Measurements from ENCODE around the gene TXNDC11.

TXNDC11 gene

DNA sequence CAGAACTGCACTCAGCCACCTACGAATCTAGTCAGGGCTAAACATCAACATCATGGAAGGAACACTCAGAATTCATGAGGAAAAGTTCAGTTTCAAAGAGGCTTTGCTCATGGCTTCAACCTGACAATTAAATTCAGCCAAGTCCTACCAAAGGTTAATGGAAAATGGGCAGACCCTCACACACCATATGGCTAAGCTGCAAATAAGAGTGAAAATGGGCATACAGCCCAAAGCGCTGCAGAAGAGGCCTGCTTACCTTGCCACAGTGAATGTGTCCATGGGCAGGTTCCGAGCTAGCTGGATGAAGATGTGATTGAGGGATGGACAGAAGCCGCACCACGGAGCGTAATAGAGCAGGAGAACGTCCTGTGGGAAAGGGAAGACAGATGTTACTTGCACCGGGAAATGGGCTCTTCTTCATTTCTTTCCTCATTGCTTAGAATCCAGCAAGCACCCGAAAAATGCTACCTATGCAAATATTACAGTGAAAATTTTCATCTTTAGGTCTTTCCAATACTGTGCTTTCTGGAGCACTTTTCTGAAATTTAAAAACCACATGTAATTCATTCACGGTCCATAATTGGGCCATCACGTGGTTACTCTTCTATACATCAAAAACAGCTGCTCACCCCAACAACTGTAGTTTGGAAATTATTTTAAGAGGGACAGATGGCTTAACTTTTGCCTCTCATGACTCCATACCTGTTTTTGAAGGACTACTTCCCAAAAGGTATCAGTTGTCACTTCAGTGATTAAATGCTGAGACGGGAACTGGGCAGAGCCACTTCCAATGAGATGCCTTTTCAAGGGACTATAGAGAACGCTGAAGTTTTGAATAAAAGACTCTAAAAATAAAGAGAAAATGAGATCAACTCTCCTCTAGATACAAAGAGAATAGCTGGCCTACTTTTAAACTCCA, 54.8 kb downstream of the TXNDC11 start:
- DNase-seq = no peak

DNA sequence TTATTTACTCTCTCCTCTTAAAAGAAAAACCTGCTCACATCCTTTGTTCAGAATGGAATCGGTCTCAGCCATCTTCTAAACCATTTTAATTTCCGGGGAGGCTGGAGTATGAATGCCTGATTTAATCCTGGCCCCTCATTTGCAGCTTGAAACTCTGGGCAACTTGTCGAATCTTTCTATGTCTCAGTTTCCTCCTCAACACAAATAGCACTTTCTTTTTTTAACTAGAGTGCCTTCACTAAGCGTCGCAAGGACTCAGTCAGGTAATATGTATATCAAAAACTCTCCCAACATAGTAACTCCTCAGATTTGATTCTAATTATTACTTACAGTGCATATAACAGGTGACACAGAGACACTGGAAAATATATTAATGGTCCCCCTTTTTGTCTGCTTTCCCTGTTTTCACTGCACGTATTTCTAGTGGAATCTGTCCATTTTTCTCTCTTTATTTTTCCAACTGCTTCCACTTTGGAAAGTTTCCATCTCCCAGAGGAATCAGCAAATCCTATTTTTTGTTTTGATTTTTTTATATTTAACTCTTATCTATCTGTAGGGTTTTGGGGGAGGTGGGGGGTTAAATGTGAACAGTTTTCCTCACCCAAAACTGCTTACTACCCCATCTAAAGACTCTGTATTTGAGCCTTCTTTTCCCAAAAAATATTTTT, 55.8 kb downstream of the TXNDC11 start:
- no peak for DNase-seq

DNA sequence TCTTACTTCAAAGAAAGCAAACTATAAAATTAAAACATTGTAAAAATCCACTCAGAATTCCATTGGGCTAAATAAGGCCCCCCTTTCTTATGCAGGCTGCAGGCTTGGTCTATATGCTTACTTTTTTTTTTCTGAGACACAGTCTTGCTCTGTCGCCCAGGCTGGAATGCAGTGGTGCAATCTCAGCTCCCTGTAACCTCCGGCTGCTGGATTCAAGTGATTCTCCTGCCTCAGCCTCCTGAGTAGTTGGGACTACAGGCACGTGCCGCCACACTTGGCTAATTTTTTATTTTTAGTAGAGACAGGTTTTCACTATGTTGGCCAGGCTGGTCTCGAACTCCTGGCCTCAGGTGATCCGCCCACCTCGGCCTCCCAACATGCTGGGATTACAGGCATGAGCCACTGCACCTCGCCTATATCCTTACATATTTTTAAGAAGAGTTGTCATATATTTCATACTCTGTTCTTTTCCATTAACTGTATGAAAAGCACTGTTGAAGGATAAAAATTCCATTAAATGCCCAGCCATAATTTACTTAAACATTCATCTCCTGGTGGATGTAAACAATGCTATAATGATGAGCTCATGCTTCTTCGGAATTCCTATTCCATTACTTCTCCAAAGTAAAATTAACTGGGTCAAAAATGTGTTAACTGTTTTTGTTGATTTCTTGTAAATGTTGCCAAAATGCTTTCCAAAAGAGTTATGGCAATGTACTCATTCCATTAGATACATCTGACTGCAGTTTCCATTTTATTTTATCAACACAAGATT, 56.6 kb downstream of the TXNDC11 start:
- DNase-seq = no peak

DNA sequence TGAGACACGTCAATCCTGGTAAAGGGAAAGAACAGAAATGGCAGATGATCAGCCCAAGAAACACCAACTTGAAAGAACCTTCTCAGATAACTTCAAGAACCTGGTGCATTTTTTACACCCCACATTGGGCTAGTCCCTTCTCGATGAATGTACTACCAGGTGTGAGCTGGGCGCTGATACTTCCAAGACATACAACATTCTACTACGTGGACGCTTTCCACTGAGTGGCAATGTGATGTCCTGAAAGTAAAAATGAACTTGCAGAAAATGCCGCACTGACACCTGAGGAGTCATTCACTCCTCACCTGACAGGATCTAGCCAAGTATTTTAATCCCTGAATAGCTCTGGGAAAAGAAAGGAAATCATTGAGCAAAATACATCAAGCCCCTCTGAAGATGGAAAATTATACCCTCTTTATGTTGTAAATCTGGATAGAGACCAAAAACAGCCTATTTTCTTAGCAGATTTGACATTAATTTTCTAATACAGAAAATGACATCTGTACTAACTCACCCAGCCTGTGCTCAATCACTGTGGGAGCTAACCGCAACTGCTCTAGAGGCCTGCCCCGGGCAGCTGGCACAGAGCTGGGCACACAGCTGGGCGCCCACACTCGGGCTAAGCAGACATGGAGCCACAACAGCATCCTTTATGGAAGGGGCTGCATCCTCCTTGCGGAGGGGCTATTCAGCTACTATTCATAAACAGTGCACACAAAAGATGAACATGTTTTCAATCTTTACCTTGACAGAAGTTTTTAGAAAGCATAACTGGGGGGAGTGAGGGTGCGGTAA, 58.2 kb downstream of the TXNDC11 start:
- no peak for DNase-seq

DNA sequence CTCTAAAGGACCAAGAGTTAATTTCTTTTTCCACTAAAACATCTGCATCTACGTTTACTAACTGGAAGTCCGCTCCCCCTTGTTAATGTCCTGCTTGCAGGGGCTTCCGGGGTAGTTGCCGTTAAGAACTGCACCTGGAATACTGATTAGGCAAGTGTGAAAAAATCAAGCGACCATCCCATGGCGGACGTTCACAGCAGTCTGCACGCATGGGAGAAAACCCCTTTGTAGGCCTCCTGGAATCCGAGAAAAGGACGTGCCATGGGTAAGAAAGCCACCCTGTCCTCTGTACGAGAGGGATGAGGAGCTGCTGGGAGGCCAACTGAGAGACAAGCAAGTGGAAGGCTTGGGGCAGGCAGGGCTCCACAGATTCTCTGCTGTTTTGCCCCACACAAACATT, 59.5 kb downstream of the TXNDC11 start:
- DNase-seq = no peak

DNA sequence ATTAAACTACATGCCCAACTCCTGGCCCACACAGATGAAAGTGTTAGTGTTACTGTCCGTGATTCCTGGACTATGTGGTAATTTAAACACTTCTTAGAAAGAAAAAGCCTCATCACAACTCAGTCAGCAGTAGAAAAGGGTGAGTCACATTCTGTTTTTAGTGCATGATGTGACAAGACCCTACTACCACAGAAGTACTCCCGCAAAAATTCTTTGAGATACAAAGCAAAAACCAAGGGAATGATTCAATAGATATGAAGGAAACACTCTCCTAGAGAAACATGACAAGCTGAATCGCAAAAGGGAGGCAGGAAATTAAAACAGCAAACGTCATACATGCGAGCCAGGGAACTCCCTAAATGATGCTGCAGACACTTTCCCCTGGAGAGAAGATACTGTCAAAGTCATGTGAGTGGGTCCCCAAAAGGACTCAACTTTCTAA, 60.0 kb downstream of the TXNDC11 start:
- DNase-seq = no peak

DNA sequence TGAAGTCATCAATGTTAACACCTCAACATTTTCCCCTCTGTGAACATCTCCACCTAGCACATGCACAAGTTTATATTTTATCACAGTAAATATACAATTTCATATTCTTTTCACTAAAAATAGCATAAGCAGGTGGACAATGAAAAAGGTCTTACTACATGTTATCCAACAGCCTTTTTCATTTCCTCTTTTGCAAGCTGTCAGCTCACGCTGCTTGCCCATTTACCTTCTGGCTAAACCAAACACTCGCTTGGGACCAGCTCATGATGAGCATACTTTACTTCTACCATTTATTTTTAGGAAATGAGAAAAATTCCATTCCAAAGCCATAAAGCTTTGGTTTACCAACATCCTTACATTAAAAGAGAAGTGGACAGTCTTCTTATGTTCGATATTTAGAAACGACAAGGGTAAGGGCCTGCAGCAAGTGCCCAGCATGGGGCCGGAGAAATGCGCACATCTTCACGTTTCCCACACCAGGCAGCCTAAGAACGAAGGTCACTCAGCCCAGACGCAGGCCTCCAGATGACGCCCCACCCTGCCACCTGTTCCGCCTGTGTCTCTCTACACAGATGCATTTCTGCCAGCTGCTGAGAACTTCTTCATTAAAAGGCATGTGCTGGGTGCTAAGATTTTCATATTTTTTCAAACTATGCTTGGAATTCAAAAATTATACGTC, 60.5 kb downstream of the TXNDC11 start:
- DNase-seq = no peak

DNA sequence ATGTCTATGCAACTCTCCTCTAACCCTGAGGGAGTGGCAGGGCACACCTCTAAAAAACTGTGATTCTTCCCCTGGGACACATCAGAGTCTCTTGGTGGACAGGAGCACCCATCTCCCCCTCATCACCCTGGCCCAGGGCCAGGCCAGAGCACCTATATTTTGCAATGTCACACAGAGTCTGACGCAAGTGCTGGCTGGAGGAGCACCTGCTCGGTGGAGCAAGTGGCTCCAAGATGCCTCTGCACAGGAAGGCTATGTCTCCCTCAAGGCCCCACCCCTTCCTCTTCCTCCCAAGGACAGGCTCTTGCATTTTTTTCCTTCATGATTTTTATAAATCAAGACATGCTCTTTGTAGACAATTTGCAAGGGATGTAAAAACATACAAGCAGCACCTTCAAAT, 61.1 kb downstream of the TXNDC11 start:
- DNase-seq = no peak

DNA sequence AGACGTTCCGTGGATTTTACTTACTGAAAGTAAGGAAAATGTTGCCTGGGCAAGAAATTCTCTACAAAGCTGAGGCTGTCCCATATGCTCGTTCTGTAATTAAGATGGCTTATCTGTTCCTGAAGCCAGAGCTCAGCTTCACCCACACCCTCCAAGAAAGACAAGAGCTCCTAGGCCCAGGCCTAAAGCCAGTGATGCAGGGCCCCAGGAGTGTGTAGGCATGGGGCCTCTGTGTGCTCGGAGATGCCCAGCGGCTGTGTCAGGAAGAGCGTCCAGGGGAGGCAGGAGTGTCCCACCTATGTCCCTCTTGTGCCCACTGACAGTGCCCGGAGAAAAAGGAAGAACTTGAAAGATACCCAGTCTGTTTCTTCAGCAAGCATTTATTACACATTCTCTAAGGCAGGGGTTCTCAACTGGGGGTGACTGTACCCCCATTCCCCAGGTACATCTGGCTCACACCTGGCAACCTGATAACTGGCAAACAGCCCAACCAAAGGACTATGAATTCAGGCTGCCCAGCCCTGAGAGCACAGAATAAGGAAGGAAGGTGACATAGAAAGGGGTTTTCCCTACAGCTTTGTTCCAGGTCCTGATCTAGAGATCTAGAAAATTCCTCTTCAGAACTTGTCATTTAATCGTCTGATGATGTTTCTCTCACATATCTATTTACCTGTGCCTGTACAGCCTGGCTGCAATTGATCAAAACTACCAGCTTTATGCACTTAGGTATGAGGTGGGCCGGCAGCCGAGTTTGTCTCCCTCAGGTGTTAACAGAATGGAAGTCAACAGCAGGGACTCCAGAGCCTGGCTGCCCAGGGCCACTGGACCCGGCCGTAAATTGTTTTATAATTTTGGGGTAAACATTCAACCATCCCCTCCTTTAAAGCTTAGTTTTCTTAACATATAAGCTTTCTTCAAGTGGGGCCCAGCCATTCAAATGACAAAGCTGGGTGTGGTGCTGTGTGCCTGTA, 62.4 kb downstream of the TXNDC11 start:
- no peak for DNase-seq

DNA sequence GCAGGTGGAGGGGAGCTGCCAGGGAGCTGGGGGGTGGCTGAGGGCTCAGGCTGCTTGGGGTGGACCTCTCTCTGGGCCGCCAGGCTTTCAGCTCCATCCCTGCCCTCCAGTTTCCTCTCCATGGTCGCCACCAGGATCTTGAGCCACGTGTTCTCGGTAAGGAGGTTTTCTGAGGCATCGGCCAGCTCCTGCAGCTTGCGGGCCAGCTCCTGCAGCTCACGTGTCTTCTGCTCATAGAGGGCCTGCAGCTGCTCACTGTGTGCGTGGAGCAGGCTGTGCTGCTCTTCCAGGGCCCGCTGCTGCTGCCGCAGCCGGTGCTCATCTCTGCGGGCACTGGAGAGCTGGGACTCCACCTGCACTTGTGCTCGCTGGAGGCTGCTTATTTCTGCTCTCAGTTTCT, 63.4 kb downstream of the TXNDC11 start:
- DNase-seq = no peak

DNA sequence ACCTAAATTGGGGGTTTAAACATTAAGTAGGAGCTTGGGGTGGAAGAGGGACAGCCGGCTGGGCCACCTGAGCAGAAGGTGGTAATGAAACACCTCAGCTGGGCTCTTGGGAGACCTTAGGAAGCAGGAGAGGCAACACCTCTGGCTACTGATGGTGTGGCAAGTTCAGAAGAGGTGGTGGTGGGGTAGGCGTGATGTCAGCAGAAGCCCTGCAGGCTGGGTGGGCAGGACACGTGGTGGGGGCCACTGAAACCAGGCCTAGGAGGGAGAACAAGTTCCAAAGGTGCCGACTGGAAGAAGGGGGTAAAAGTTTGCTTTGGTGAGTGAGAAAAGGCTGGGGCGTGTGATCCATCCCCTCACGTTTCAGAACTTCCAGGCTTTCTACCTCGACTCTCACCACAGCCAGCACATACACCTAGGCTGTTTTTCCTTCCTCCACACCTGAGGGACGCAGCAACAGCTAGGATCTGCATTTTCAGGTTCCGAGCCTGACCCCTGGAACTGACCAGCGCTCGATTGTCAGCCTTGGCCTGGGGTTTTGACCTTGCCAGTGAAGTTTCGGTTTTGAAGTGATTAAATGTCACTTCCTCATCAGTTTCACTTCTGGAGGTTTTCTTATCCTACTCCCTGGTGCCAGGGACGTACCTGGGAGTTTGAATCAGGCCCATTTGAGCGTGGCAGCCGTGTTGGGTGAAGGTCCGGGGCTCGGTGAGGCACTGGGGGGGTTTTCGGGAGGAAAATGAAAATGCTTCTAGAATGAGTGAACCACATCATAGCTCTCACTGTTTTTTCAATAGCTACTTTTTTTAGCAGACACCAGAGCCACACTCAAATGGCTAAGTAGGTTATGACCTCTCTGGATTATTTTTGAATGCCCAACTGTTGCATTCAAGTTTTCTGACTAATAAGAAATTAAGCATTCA, 64.4 kb downstream of the TXNDC11 start:
- DNase-seq = no peak

DNA sequence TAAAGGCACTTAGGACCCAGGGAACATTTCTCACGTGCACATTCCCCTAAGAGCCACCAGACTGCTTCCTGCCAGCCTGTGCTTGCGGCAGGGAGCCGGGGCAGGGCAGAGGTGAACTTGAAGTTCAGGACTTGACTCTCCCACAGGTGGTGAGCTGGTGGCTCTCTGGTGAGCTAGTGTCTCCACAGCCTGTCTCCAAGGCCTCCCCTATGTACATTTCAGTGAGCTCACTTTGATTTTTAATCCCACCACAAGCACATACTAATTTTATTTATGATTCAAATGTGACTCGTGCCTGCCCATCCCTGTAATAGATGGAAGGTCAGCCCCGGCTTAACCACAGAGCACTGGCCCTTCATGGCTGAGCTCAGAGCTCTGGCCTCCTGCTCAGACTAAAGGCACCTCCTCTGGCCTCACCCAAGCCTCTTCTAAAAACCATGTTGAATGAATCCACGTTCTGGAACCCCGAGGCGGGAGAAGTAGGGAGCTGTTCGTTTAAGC, 65.2 kb downstream of the TXNDC11 start:
- no peak for DNase-seq

DNA sequence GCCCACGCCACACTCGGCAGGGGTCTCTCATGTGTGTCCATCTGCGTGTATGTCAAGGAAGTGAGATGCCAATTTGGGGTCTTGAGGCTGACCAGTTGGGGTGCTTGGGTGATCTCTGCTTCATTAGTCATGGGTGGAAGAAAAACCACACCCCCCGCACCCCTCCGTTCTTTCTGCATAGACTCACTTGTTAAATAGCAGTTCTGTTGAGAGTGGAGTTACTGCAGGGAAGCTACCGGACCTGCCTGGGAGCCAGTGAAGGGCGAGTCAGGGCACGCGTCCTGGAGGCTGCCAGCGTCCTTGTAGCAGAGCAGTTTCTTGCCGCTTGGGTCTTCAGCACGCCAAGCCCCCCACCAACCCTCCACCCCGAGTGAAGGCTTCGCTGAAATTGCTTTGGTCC, 65.9 kb downstream of the TXNDC11 start:
- DNase-seq = no peak

DNA sequence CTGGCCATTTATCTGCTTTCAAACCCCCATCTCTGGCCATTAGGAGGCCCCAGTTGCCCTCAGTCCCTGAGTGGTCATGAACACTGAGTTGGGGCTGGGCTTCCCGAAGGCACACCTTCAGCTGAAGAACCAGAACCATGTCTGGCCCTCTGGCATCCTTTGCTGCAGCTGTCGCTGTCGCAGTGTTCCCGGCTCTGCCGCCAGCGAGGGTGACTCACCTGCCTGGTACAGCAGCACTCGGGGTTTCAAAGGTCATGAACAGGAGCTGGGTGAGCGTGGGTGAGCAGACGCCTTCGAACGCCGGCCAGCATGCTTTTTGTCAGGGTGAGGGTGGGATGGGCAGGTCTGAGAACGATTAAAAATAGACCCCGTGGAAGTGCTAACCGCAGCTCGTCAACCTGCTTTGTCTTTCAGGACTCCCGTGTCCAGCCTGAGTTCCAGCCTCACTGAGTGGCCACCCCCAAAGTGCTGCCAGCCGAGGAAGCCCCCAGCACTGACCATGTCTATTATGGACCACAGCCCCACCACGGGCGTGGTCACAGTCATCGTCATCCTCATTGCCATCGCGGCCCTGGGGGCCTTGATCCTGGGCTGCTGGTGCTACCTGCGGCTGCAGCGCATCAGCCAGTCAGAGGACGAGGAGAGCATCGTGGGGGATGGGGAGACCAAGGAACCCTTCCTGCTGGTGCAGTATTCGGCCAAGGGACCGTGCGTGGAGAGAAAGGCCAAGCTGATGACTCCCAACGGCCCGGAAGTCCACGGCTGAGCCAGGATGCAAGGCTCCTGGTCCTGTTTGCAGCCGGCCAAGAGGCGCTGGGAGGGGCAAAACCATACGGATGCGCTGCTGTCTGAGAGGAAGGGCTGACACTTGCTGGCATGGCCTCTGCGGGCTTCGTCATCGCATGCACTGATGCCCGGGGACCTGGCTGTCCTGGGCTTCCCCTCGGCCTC, 66.8 kb downstream of the TXNDC11 start:
- no peak for DNase-seq

DNA sequence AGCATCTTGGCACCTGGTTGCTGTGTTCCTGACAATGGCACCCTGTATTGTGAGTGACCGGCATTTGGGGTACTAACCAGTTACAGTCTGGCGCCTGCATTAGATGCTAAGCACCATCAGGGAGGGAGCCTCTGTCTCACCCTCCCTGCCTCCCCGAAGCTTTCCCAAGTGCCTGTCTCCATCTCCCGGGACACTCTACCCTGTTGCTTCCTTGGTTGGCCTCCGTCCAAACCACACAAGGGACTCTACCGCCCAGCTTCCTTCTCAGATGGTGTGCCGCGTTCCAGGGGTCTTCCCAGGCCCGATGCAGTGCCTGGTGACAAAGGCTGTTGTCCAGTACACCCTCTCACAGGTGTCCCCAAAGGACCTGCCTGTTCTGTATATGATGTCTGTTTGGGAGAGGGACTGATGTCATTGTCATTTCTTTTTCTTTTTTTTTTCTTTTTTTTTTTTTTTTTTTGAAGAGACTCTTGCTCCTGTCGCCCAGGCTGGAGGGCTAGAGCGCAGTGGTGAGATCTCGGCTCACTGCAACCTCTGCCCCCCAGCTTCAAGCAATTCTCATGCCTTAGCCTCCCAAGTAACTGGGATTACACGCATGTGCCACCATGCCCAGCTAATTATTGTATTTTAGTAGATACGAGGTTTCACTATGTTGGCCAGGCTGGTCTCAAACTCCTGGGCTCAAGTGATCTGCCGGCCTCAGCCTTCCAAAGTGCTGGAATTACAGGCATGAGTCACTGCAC, 67.7 kb downstream of the TXNDC11 start:
- DNase-seq = peak; percentile 19

DNA sequence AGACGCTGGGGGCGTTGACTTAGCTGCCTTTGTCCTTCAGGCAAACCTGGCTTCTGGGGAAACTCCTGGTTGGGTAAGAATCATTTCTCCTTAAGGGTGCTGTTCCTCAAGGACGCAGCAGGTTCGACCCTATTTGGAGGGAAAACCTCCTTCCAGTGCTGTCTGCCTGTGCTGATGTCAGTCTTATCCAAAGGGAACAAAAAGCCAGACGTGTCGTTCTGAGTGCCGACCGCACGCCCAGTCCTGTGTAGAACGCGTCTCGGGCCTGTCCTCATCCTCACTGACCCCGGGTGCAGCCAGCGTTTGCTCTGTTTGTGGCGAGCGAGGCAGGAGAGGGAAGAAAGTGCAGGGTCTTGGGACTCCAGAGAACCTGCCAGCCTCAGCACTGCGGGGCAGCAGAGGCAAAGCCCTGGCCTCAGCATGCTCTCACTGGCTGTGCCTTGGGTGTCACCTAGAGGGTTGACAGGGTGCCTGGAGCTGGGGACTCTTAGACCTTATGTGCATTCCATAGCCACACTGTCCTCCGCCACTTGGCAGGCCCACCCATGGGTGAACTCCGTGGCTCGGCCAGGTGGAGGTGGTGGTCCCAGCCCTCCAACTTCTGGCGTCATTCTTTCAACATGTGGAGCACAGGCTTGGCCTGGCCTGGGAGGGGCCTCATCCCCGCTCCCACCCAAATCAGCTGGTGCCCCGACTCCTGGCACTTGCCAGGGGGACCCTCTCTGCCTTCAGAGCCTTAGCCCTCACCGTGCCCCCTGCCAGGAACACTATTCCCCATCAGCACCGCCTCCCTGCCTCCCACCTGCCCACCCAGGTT, 68.4 kb downstream of the TXNDC11 start:
- DNase-seq = no peak

Data from NCI-H2107 (cell line).